T-helper 2 cell treated with Interferon-gamma antibody and Interleukin-4, amounts not matched to agents 100 ng/mL and 5 ng/mL, for 36 hours (primary cell): ENCODE data around the gene ADAMTSL3. TPM values are rescaled to one million over a fixed set of nuclear protein-coding genes. Genes with fewer than 3 reads are reported as not detected.
"Not testable (repeated sequence)": the region's sequence is repeated elsewhere in the genome, so short reads cannot be mapped to it uniquely, and the experiment has no call there.

Experiments
- intact Hi-C: fragments of 100-400 bp; cut with micrococcal nuclease; formaldehyde crosslinking; loops from one replicate; pipeline ENCODE4 v1.15.1; 2023
- total RNA-seq: library from RNA; stranded (reverse); gene quantifications from 2 replicates; pipeline ENCODE4 v1.2.3, GENCODE V29; 2022

Gene ADAMTSL3
- total RNA-seq, 1 donor from 2014 or later, result 0.07 TPM

- intact Hi-C loops, result no loop called here
Observed at GRCh38 chr15:83747050-83747717, 93.3 kb downstream of the ADAMTSL3 start.

- intact Hi-C loops, result no loop called here
Observed at GRCh38 chr15:83747718-83748110, 93.8 kb downstream of the ADAMTSL3 start.

GRCh38 chr15:83753872-83754493 lies 100.1 kb downstream of the ADAMTSL3 start:
- intact Hi-C loops, result no loop called here

- intact Hi-C loops, result not testable (repeated sequence)
Observed at GRCh38 chr15:83757291-83757690, 103.4 kb downstream of the ADAMTSL3 start.

- intact Hi-C loops, result no loop called here
Observed at GRCh38 chr15:83762367-83762766, 108.4 kb downstream of the ADAMTSL3 start.

GRCh38 chr15:83764201-83764838 lies 110.4 kb downstream of the ADAMTSL3 start:
- intact Hi-C loops, result no loop called here

GRCh38 chr15:83766339-83766738 lies 112.4 kb downstream of the ADAMTSL3 start:
- intact Hi-C loops, result no loop called here

GRCh38 chr15:83767741-83768140 lies 113.8 kb downstream of the ADAMTSL3 start:
- intact Hi-C loops, result no loop called here

GRCh38 chr15:83769411-83769999 lies 115.6 kb downstream of the ADAMTSL3 start:
- intact Hi-C loops, result no loop called here

- intact Hi-C loops, result no loop called here
Observed at GRCh38 chr15:83775738-83776137, 121.8 kb downstream of the ADAMTSL3 start.

GRCh38 chr15:83776986-83777385 lies 123.1 kb downstream of the ADAMTSL3 start:
- intact Hi-C loops, result no loop called here

GRCh38 chr15:83783227-83783626 lies 129.3 kb downstream of the ADAMTSL3 start:
- intact Hi-C loops, result no loop called here

GRCh38 chr15:83784975-83785374 lies 131.1 kb downstream of the ADAMTSL3 start:
- intact Hi-C loops, result no loop called here

GRCh38 chr15:83786336-83786735 lies 132.4 kb downstream of the ADAMTSL3 start:
- intact Hi-C loops, result no loop called here

GRCh38 chr15:83793069-83793468 lies 139.1 kb downstream of the ADAMTSL3 start:
- intact Hi-C loops, result no loop called here

GRCh38 chr15:83794209-83794608 lies 140.3 kb downstream of the ADAMTSL3 start:
- intact Hi-C loops, result no loop called here

- intact Hi-C loops, result no loop called here
Observed at GRCh38 chr15:83809345-83809744, 155.4 kb downstream of the ADAMTSL3 start.

GRCh38 chr15:83810110-83810509 lies 156.2 kb downstream of the ADAMTSL3 start:
- intact Hi-C loops, result no loop called here

GRCh38 chr15:83813682-83814081 lies 159.8 kb downstream of the ADAMTSL3 start:
- intact Hi-C loops, result no loop called here

GRCh38 chr15:83815506-83815905 lies 161.6 kb downstream of the ADAMTSL3 start:
- intact Hi-C loops, result no loop called here

- intact Hi-C loops, result no loop called here
Observed at GRCh38 chr15:83816124-83816883, 162.4 kb downstream of the ADAMTSL3 start.

GRCh38 chr15:83818591-83818990 lies 164.7 kb downstream of the ADAMTSL3 start:
- intact Hi-C loops, result no loop called here
